SK-N-SH treated with all-trans-retinoic acid at 6 μM for 48 hours (cell line): Measurements from ENCODE around the gene MUTYH.
A peak's percentile ranks its signal among the peaks of the same experiment; 100 is the strongest.

Source experiments
- ATAC-seq: fragments of 200-7000 bp; cut with Tn5 transposase; 3 replicates; pipeline ENCODE4 v1.9.1; 2020; ENCODE audit warnings: mild to moderate bottlenecking, moderate library complexity
- ARNTL ChIP-seq: fragments of 450-650 bp; formaldehyde crosslinking; IDR thresholded peaks from 2 replicates; pipeline ENCODE4 v1.5.0; 2020; ENCODE audit warnings: low read depth, mild to moderate bottlenecking, moderate library complexity, borderline replicate concordance
- BACH2 ChIP-seq: fragments of 250-450 bp; sonication (Bioruptor Pico); IDR thresholded peaks from 2 replicates; pipeline ENCODE4 v1.9.0; 2021; ENCODE audit warnings: mild to moderate bottlenecking, borderline replicate concordance
- CSDC2 ChIP-seq: fragments of 250-450 bp; sonication (Bioruptor Pico); IDR thresholded peaks from 2 replicates; pipeline ENCODE4 v1.5.0; 2020; ENCODE audit warnings: mild to moderate bottlenecking, moderate library complexity
- GLIS3 ChIP-seq: fragments of 250-450 bp; sonication (Bioruptor Pico); IDR thresholded peaks from 2 replicates; pipeline ENCODE4 v1.5.0; 2020; ENCODE audit warnings: mild to moderate bottlenecking, moderate library complexity
- ISL1 ChIP-seq: fragments of 250-450 bp; sonication (Bioruptor Pico); IDR thresholded peaks from 2 replicates; pipeline ENCODE4 v2.1.2; 2022; ENCODE audit warnings: mild to moderate bottlenecking, moderate library complexity
- OSR1 ChIP-seq: fragments of 250-450 bp; sonication (Bioruptor Pico); IDR thresholded peaks from 2 replicates; pipeline ENCODE4 v1.8.0; 2022; ENCODE audit warnings: moderate library complexity, mild to moderate bottlenecking, inconsistent platforms
- PPARA ChIP-seq: fragments of 250-450 bp; sonication (Bioruptor Pico); IDR thresholded peaks from 2 replicates; pipeline ENCODE4 v1.5.0; 2020; ENCODE audit warnings: mild to moderate bottlenecking, borderline replicate concordance
- SNAI2 ChIP-seq: fragments of 250-450 bp; sonication (Bioruptor Pico); IDR thresholded peaks from 2 replicates; pipeline ENCODE4 v1.5.0; 2020; ENCODE audit warnings: mild to moderate bottlenecking, moderate library complexity
- TCF4 ChIP-seq: fragments of 250-450 bp; sonication (Bioruptor Pico); IDR thresholded peaks from 2 replicates; pipeline ENCODE4 v1.8.0; 2021; ENCODE audit warnings: mild to moderate bottlenecking, moderate library complexity, borderline replicate concordance
- TOX ChIP-seq: fragments of 250-450 bp; sonication (Bioruptor Pico); IDR thresholded peaks from 2 replicates; pipeline ENCODE4 v1.8.0; 2021; ENCODE audit warnings: mild to moderate bottlenecking, moderate library complexity, borderline replicate concordance
- ZC3H10 ChIP-seq: fragments of 250-450 bp; sonication (Bioruptor Pico); IDR thresholded peaks from 2 replicates; pipeline ENCODE4 v1.5.1; 2021; ENCODE audit warnings: mild to moderate bottlenecking, moderate library complexity
- ZFP30 ChIP-seq: fragments of 450-650 bp; formaldehyde crosslinking; IDR thresholded peaks from 2 replicates; pipeline ENCODE4 v1.5.0; 2022; ENCODE audit warnings: mild to moderate bottlenecking, moderate library complexity
- ZNF565 ChIP-seq: fragments of 450-650 bp; formaldehyde crosslinking; conservative IDR thresholded peaks from 2 replicates; pipeline ENCODE4 v1.5.0; 2020; ENCODE audit warnings: low read depth, mild to moderate bottlenecking, moderate library complexity
- ZNF70 ChIP-seq: fragments of 450-650 bp; formaldehyde crosslinking; IDR thresholded peaks from 2 replicates; pipeline ENCODE4 v1.5.0; 2020; ENCODE audit warnings: mild to moderate bottlenecking, moderate library complexity
- ZNF8 ChIP-seq: fragments of 450-650 bp; formaldehyde crosslinking; IDR thresholded peaks from 2 replicates; pipeline ENCODE4 v1.5.0; 2020; ENCODE audit warnings: mild to moderate bottlenecking, moderate library complexity
- TF ChIP-seq, protein P1 (sequence below): fragments of 250-450 bp; sonication (Bioruptor Pico); IDR thresholded peaks from 2 replicates; pipeline ENCODE4 v1.8.0; 2020; ENCODE audit warnings: mild to moderate bottlenecking, moderate library complexity, borderline replicate concordance
- TF ChIP-seq, protein P2 (sequence below): fragments of 250-450 bp; sonication (Bioruptor Pico); IDR thresholded peaks from 2 replicates; pipeline ENCODE4 v1.5.0; 2020; ENCODE audit warnings: mild to moderate bottlenecking, moderate library complexity
- TF ChIP-seq, protein P3 (sequence below): fragments of 250-450 bp; sonication (Bioruptor Pico); IDR thresholded peaks from 2 replicates; pipeline ENCODE4 v1.5.1; 2020; ENCODE audit warnings: low read depth, mild to moderate bottlenecking, moderate library complexity
- TF ChIP-seq, protein P4 (sequence below): fragments of 250-450 bp; sonication (Bioruptor Pico); IDR thresholded peaks from 2 replicates; pipeline ENCODE4 v1.5.1; 2021; ENCODE audit warnings: mild to moderate bottlenecking, moderate library complexity
- TF ChIP-seq, protein P5 (sequence below): fragments of 250-450 bp; sonication (Bioruptor Pico); IDR thresholded peaks from 2 replicates; pipeline ENCODE4 v1.8.0; 2021; ENCODE audit warnings: low read depth, mild to moderate bottlenecking, moderate library complexity, borderline replicate concordance

MUTYH gene

DNA sequence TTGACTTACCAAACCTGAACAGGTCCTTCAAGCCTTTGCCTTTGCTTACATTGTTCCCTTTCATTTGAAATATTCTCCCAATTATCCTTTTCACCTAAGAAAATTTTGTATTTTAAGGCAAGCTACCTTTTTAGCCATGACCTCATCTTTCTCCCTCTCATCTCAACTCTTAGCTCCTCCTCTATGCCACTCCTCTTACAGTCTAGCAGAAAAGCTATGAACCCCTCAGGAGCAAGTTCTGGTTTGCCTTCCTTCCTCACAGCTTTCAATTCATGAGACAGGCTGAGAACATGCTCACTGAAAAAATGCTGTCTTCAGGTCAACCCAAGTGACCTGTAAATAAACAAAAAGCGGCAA, 8.3 kb upstream of the MUTYH start:
- TF ChIP-seq, protein P1, sequence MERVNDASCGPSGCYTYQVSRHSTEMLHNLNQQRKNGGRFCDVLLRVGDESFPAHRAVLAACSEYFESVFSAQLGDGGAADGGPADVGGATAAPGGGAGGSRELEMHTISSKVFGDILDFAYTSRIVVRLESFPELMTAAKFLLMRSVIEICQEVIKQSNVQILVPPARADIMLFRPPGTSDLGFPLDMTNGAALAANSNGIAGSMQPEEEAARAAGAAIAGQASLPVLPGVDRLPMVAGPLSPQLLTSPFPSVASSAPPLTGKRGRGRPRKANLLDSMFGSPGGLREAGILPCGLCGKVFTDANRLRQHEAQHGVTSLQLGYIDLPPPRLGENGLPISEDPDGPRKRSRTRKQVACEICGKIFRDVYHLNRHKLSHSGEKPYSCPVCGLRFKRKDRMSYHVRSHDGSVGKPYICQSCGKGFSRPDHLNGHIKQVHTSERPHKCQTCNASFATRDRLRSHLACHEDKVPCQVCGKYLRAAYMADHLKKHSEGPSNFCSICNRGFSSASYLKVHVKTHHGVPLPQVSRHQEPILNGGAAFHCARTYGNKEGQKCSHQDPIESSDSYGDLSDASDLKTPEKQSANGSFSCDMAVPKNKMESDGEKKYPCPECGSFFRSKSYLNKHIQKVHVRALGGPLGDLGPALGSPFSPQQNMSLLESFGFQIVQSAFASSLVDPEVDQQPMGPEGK (CRISPR knock-in tag) = no peak
- TF ChIP-seq ZNF70 (no peak), ISL1 (no peak), TOX (no peak)
- peak; percentile 22 for ATAC-seq

DNA sequence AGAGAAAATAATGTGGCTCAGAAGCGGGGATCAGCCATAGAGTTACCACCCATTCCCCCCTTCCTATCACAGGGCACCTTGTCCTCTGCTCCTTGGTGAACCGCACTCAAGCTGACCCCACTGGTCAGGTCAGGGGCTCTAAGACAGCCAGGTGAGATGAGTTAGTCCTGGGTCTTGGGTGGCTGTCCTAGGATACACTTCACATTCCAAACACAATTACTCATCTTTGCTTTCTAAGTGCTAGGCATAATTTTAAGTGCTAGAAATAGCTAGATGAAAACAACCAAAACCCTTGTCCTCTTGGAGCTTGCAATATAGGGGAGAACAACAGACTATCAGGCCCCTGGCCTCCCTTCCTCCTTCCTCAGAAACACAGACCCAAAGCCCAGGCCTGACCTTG, 7.8 kb upstream of the MUTYH start:
- no peak for TF ChIP-seq SNAI2 (CRISPR knock-in tag)
- TF ChIP-seq, protein P2, sequence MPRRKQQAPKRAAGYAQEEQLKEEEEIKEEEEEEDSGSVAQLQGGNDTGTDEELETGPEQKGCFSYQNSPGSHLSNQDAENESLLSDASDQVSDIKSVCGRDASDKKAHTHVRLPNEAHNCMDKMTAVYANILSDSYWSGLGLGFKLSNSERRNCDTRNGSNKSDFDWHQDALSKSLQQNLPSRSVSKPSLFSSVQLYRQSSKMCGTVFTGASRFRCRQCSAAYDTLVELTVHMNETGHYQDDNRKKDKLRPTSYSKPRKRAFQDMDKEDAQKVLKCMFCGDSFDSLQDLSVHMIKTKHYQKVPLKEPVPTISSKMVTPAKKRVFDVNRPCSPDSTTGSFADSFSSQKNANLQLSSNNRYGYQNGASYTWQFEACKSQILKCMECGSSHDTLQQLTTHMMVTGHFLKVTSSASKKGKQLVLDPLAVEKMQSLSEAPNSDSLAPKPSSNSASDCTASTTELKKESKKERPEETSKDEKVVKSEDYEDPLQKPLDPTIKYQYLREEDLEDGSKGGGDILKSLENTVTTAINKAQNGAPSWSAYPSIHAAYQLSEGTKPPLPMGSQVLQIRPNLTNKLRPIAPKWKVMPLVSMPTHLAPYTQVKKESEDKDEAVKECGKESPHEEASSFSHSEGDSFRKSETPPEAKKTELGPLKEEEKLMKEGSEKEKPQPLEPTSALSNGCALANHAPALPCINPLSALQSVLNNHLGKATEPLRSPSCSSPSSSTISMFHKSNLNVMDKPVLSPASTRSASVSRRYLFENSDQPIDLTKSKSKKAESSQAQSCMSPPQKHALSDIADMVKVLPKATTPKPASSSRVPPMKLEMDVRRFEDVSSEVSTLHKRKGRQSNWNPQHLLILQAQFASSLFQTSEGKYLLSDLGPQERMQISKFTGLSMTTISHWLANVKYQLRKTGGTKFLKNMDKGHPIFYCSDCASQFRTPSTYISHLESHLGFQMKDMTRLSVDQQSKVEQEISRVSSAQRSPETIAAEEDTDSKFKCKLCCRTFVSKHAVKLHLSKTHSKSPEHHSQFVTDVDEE = no peak
- TF ChIP-seq, all 23 proteins: peak for 0
- peak; percentile 61 for ATAC-seq

DNA sequence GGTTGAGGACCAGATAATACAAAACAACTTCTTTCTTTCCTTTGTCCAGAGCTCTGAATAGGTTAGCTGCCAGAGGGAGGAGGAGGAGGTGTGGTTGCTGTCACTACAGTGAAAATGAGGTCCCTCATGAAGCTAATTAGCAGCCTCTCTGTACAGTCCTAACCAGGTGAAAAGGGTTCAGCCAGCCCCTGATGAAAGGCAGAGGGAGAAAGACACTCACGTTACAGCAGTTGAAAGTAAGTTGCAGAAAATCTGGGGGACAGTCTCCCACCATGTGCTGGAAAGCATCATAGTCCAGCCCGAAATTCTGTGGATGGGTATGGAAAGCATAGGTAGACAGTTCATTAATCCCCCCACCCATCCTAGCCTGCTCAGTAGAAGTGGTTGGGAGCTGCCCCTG, 6.2 kb upstream of the MUTYH start:
- TF ChIP-seq, protein P3, sequence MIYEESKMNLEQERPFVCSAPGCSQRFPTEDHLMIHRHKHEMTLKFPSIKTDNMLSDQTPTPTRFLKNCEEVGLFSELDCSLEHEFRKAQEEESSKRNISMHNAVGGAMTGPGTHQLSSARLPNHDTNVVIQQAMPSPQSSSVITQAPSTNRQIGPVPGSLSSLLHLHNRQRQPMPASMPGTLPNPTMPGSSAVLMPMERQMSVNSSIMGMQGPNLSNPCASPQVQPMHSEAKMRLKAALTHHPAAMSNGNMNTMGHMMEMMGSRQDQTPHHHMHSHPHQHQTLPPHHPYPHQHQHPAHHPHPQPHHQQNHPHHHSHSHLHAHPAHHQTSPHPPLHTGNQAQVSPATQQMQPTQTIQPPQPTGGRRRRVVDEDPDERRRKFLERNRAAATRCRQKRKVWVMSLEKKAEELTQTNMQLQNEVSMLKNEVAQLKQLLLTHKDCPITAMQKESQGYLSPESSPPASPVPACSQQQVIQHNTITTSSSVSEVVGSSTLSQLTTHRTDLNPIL (CRISPR knock-in tag) = no peak
- TF ChIP-seq PPARA (CRISPR knock-in tag) (no peak), OSR1 (CRISPR knock-in tag) (no peak), BACH2 (CRISPR knock-in tag) (no peak), ZFP30 (CRISPR knock-in tag) (no peak), CSDC2 (CRISPR knock-in tag) (no peak), ZNF565 (CRISPR knock-in tag) (no peak), ZNF70 (no peak), ISL1 (no peak), ARNTL (CRISPR knock-in tag) (no peak), SNAI2 (CRISPR knock-in tag) (no peak), ZNF8 (CRISPR knock-in tag) (no peak), TCF4 (CRISPR knock-in tag) (no peak), ZC3H10 (CRISPR knock-in tag) (no peak), GLIS3 (CRISPR knock-in tag) (no peak)
- TF ChIP-seq, protein P4, sequence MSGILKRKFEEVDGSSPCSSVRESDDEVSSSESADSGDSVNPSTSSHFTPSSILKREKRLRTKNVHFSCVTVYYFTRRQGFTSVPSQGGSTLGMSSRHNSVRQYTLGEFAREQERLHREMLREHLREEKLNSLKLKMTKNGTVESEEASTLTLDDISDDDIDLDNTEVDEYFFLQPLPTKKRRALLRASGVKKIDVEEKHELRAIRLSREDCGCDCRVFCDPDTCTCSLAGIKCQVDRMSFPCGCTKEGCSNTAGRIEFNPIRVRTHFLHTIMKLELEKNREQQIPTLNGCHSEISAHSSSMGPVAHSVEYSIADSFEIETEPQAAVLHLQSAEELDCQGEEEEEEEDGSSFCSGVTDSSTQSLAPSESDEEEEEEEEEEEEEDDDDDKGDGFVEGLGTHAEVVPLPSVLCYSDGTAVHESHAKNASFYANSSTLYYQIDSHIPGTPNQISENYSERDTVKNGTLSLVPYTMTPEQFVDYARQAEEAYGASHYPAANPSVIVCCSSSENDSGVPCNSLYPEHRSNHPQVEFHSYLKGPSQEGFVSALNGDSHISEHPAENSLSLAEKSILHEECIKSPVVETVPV (CRISPR knock-in tag) = no peak
- TF ChIP-seq, protein P5, sequence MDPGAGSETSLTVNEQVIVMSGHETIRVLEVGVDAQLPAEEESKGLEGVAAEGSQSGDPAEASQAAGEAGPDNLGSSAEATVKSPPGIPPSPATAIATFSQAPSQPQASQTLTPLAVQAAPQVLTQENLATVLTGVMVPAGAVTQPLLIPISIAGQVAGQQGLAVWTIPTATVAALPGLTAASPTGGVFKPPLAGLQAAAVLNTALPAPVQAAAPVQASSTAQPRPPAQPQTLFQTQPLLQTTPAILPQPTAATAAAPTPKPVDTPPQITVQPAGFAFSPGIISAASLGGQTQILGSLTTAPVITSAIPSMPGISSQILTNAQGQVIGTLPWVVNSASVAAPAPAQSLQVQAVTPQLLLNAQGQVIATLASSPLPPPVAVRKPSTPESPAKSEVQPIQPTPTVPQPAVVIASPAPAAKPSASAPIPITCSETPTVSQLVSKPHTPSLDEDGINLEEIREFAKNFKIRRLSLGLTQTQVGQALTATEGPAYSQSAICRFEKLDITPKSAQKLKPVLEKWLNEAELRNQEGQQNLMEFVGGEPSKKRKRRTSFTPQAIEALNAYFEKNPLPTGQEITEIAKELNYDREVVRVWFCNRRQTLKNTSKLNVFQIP = no peak
- TF ChIP-seq, protein P2 = no peak
- TF ChIP-seq, protein P1 (CRISPR knock-in tag) = no peak
- no peak for ATAC-seq
